Measurements from ENCODE around the gene STAMBP. TPM values are rescaled to one million over a fixed set of nuclear protein-coding genes. Genes with fewer than 3 reads are reported as not detected.

STAMBP gene
- polyA plus RNA-seq, 1 donor from 2014 or later: 69.1 TPM

DNA sequence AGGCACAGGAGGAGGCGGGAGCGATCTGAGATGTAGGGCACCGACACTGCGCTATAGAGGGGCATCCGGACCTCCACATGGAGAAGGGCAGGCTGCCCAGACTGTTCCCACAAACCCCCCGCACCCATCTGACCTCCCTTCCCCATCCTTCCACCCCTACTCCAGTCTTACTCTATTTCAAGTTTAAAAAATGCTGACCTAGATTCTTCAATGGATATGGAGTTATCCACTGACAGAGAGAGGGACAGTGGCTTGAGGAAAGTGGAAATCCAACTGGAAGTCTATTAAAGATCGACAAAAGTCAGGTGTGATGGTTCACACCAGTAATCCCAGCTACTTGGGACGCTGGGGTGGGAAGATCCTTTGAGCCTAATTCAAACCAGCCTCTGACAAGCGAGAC, 92.8 kb downstream of the STAMBP start:
- Histone ChIP-seq H3K4me3 (ENCODE audit: low read length) (no peak overlapping the region), H2AFZ (ENCODE audit: low read depth, low read length) (no peak overlapping the region)
- TF ChIP-seq POLR2AphosphoS5 (IDR thresholded peaks at IDR 0.05) (no peak), TAF1 (IDR thresholded peaks at IDR 0.05; ENCODE audit: low read depth) (no peak), EP300 (conservative IDR thresholded peaks at IDR 0.05; ENCODE audit: poor library complexity, severe bottlenecking) (no peak), SMC3 (conservative IDR thresholded peaks at IDR 0.05; ENCODE audit: poor library complexity) (no peak), RAD21 (conservative IDR thresholded peaks at IDR 0.05) (no peak)
- TF ChIP-seq, protein P1, sequence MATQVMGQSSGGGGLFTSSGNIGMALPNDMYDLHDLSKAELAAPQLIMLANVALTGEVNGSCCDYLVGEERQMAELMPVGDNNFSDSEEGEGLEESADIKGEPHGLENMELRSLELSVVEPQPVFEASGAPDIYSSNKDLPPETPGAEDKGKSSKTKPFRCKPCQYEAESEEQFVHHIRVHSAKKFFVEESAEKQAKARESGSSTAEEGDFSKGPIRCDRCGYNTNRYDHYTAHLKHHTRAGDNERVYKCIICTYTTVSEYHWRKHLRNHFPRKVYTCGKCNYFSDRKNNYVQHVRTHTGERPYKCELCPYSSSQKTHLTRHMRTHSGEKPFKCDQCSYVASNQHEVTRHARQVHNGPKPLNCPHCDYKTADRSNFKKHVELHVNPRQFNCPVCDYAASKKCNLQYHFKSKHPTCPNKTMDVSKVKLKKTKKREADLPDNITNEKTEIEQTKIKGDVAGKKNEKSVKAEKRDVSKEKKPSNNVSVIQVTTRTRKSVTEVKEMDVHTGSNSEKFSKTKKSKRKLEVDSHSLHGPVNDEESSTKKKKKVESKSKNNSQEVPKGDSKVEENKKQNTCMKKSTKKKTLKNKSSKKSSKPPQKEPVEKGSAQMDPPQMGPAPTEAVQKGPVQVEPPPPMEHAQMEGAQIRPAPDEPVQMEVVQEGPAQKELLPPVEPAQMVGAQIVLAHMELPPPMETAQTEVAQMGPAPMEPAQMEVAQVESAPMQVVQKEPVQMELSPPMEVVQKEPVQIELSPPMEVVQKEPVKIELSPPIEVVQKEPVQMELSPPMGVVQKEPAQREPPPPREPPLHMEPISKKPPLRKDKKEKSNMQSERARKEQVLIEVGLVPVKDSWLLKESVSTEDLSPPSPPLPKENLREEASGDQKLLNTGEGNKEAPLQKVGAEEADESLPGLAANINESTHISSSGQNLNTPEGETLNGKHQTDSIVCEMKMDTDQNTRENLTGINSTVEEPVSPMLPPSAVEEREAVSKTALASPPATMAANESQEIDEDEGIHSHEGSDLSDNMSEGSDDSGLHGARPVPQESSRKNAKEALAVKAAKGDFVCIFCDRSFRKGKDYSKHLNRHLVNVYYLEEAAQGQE (IDR thresholded peaks at IDR 0.05; ENCODE audit: borderline replicate concordance): no peak

DNA sequence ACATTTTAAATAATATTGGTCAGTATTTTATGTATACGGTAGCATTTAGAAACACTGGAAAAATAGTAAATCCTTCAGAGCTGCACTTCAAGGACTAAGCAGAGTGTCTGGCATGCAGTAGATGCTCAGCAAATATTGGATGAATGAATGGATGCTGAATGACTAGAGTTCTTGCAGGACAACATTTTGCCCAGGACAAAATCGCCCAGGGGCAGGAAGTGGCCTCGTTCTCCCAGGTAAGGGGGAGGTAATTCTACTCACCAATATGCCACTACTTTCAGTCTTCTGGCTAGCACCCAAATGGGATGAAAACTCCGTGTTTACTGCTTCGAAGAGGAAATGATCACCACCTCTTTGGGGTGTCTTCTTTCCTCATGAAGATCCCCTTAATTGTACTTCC, 93.9 kb downstream of the STAMBP start:
- Histone ChIP-seq H4K20me1 (ENCODE audit: insufficient read depth) (no peaks in the 10 kb centered on the region), H3K79me2 (replicated peaks; ENCODE audit: insufficient read depth, low read length) (peaks cover 8% of the 10 kb centered on the region), H3F3A (ENCODE audit: insufficient read depth, low read length, poor library complexity, severe bottlenecking) (no peaks in the 10 kb centered on the region), H3K27ac (ENCODE audit: low read length) (no peak overlapping the region), H3K4me2 (ENCODE audit: low read length) (no peak overlapping the region), H2AFZ (ENCODE audit: low read depth, low read length) (no peak overlapping the region), H3K9me3 (ENCODE audit: low read length) (no peaks in the 10 kb centered on the region), H3K9ac (ENCODE audit: low read length) (no peak overlapping the region), H3K4me3 (ENCODE audit: low read length) (no peak overlapping the region), H3K9me2 (ENCODE audit: insufficient read depth, low read length) (no peaks in the 10 kb centered on the region), H3K36me3 (ENCODE audit: insufficient read depth, low read length) (no peaks in the 10 kb centered on the region), H3K27me3 (ENCODE audit: insufficient read depth, low read depth, low read length) (no peaks in the 10 kb centered on the region)
- TF ChIP-seq, protein P2, sequence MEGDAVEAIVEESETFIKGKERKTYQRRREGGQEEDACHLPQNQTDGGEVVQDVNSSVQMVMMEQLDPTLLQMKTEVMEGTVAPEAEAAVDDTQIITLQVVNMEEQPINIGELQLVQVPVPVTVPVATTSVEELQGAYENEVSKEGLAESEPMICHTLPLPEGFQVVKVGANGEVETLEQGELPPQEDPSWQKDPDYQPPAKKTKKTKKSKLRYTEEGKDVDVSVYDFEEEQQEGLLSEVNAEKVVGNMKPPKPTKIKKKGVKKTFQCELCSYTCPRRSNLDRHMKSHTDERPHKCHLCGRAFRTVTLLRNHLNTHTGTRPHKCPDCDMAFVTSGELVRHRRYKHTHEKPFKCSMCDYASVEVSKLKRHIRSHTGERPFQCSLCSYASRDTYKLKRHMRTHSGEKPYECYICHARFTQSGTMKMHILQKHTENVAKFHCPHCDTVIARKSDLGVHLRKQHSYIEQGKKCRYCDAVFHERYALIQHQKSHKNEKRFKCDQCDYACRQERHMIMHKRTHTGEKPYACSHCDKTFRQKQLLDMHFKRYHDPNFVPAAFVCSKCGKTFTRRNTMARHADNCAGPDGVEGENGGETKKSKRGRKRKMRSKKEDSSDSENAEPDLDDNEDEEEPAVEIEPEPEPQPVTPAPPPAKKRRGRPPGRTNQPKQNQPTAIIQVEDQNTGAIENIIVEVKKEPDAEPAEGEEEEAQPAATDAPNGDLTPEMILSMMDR (IDR thresholded peaks at IDR 0.05; ENCODE audit: poor library complexity, severe bottlenecking): no peak
- no peak for TF ChIP-seq MXI1 (conservative IDR thresholded peaks at IDR 0.05; ENCODE audit: poor library complexity, severe bottlenecking)
- TF ChIP-seq, protein P1 (IDR thresholded peaks at IDR 0.05; ENCODE audit: borderline replicate concordance): no peak

More for the DNA sequence above, 92.8 kb downstream of the STAMBP start:
- Histone ChIP-seq H3K9ac (ENCODE audit: low read length) (no peak overlapping the region), H3K9me2 (ENCODE audit: insufficient read depth, low read length) (no peaks in the 10 kb centered on the region), H3K27me3 (ENCODE audit: insufficient read depth, low read depth, low read length) (no peaks in the 10 kb centered on the region), H3K4me2 (ENCODE audit: low read length) (no peak overlapping the region), H3K27ac (ENCODE audit: low read length) (no peak overlapping the region), H4K20me1 (ENCODE audit: insufficient read depth) (no peaks in the 10 kb centered on the region), H3K9me3 (ENCODE audit: low read length) (no peaks in the 10 kb centered on the region), H3F3A (ENCODE audit: insufficient read depth, low read length, poor library complexity, severe bottlenecking) (no peaks in the 10 kb centered on the region), H3K79me2 (replicated peaks; ENCODE audit: insufficient read depth, low read length) (no peaks in the 10 kb centered on the region), H3K36me3 (ENCODE audit: insufficient read depth, low read length) (no peaks in the 10 kb centered on the region)

Other genes starting within 250 kb of the STAMBP start
- not detected in 2 replicates for gene NAT8, start 186.5 kb upstream of the STAMBP start, polyA plus RNA-seq
- gene TPRKB, start 91.6 kb upstream of the STAMBP start, polyA plus RNA-seq: 152 and 162 TPM in 2 replicates
- gene DUSP11, start 48.9 kb upstream of the STAMBP start, polyA plus RNA-seq: 35.2 and 36.0 TPM in 2 replicates
- not detected in 2 replicates for gene C2orf78, start 44.8 kb upstream of the STAMBP start, polyA plus RNA-seq
- 0.67 and 1.6 TPM in 2 replicates for gene ACTG2, start 64.0 kb downstream of the STAMBP start, polyA plus RNA-seq
- gene DGUOK, start 97.9 kb downstream of the STAMBP start, polyA plus RNA-seq: 168 and 188 TPM in 2 replicates
- gene TET3, start 155.9 kb downstream of the STAMBP start, polyA plus RNA-seq: 18.2 and 19.6 TPM in 2 replicates